ENCODE measurements around the gene PTPRQ. TPM values are rescaled to one million over a fixed set of nuclear protein-coding genes. Genes with fewer than 3 reads are reported as not detected.
A peak's percentile ranks its signal among the peaks of the same experiment; 100 is the strongest.

PTPRQ gene
- total and polyA plus RNA-seq, 10 donors = under 0.01 to 0.09 (median 0.03) TPM; not detected in 7

GRCh38 chr12:80702889-80703805 is 259.1 kb downstream of the PTPRQ start:
- Histone ChIP-seq H3K36me3 (no peaks in the 10 kb centered on the region), H3K9me3 (no peaks in the 10 kb centered on the region), H3K27me3 (replicated peaks in 1 of 7) (peaks cover 0 to 11% (median 6%) of the 10 kb centered on the region in 7 donors), H3K4me1 (peaks cover 0 to 2% (median 0%) of the 10 kb centered on the region in 6 donors), H3K4me3 (no peak overlapping the region), H3K27ac (no peak overlapping the region)
- intact Hi-C loops (cut with DNase I; ENCODE audit: low total_unique reads) = no loop called here
- no peak for TF ChIP-seq CTCF (IDR thresholded peaks at IDR 0.05 in 8 of 11, conservative IDR thresholded peaks at IDR 0.05 in 3 of 11)
- TF ChIP-seq POLR2AphosphoS5 (IDR thresholded peaks at IDR 0.05) = no peak
- WGBS, 5 donors = 51 to 66% (median 62%) methylated on average over 12 of the region's 12 CpGs
- DNase-seq = no peak

GRCh38 chr12:80704420-80704819 is 260.4 kb downstream of the PTPRQ start:
- intact Hi-C loops (cut with DNase I; ENCODE audit: low total_unique reads) = no loop called here
- no peak overlapping the region for H3K27ac ChIP-seq

GRCh38 chr12:80707126-80707829 is 263.2 kb downstream of the PTPRQ start, which contains the start of gene MYF6:
MYF6 (plus strand) TSS chr12:80707634; CDS start chr12:80707720, 86 bp downstream.
- 54 to 76% (median 60%) methylated on average over 4 of the region's 4 CpGs for WGBS, 5 donors

More at GRCh38 chr12:80704420-80704819, 260.4 kb downstream of the PTPRQ start:
- Histone ChIP-seq H3K4me3 (no peak overlapping the region), H3K4me1 (peaks cover 0 to 8% (median 7%) of the 10 kb centered on the region in 6 donors), H3K27me3 (replicated peaks in 1 of 7) (peaks cover 0 to 24% (median 13%) of the 10 kb centered on the region in 7 donors), H3K9me3 (no peaks in the 10 kb centered on the region), H3K36me3 (no peaks in the 10 kb centered on the region)
- TF ChIP-seq CTCF (IDR thresholded peaks at IDR 0.05 in 8 of 11, conservative IDR thresholded peaks at IDR 0.05 in 3 of 11) = no peak
- TF ChIP-seq POLR2AphosphoS5 (IDR thresholded peaks at IDR 0.05) = no peak
- no peak for DNase-seq
- WGBS, 5 donors = 71 to 93% (median 78%) methylated on average over 2 of the region's 2 CpGs

More at GRCh38 chr12:80707126-80707829, 263.2 kb downstream of the PTPRQ start, which contains the start of gene MYF6:
- intact Hi-C loops (cut with DNase I; ENCODE audit: low total_unique reads) = no loop called here
- Histone ChIP-seq H3K27me3 (replicated peaks in 1 of 7) (peaks cover 0 to 49% (median 19%) of the 10 kb centered on the region in 7 donors), H3K4me1 (peaks cover 0 to 8% (median 7%) of the 10 kb centered on the region in 6 donors), H3K9me3 (no peaks in the 10 kb centered on the region), H3K27ac (no peak within 1 kb of the TSS), H3K36me3 (no peaks in the 10 kb centered on the region), H3K4me3 (peak within 1 kb of the TSS in 1 of 8 donors; percentile 37)
- no peak for DNase-seq
- TF ChIP-seq POLR2A (IDR thresholded peaks at IDR 0.05) = no peak
- TF ChIP-seq POLR2AphosphoS5 (IDR thresholded peaks at IDR 0.05) = no peak
- no peak for TF ChIP-seq CTCF (IDR thresholded peaks at IDR 0.05 in 8 of 11, conservative IDR thresholded peaks at IDR 0.05 in 3 of 11)

Measured in spleen (tissue), 11 donors.